ENCODE data around the gene LPP. TPM values are rescaled to one million over a fixed set of nuclear protein-coding genes. Genes with fewer than 3 reads are reported as not detected.

Gene LPP
- total and polyA plus RNA-seq, 8 donors = 8.0 to 885 (median 305) TPM

DNA sequence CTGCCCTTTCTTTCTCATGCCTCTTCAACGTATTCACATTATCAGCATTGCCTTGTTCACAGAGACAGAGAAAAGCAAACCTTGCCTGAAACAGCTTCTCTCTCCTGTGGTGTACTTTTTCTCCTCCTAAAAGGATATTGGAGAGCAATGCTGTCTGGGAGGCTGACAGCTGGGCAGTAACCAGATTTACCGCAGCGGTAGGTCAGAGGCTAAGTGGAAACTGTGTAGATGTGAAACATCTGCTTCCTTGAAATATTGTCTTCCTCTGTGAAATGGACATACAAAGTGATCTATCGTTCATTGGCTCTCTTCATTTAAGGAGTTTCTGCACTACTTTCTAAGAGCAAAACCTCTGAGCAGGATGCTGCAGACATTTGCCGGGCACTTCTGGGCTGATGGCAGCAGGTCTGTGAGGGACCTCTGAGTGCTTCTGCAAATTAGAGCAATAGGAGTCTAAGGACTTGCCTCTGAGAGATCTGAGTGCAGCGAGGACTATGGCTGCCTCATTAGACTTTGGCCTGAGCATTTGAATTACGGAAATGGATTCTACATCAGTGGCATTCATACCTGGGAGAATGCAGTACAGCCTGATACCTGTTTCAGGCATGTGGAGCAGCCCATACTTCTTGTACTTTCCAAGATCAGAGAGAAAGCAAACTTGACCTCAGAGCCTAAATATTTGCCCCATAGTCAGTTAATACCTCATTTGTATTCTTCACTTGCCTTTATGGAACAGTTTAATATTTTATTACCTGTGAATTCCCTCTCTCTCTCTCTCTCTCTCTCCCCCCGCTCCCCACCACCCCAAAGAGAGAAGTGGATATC is 757.3 kb downstream of the LPP start:
- no peaks in the 10 kb centered on the region for H3K36me3 ChIP-seq
- no peaks in the 10 kb centered on the region for H3K27me3 ChIP-seq
- H3K27ac ChIP-seq = no peak overlapping the region
- no peaks in the 10 kb centered on the region for H3K9me3 ChIP-seq
- peak in 1 of 2 donors; percentile 52 for DNase-seq
- peaks cover 0 to under 1% (median 0%) of the 10 kb centered on the region in 4 donors for H3K4me1 ChIP-seq
- no peak overlapping the region for H3K4me3 ChIP-seq
- WGBS, 5 donors = 77 to 88% (median 81%) methylated on average over 8 of the region's 8 CpGs
- intact Hi-C loops (cut with DNase I; ENCODE audit: low total_unique reads) = no loop called here
- TF ChIP-seq POLR2AphosphoS5 (IDR thresholded peaks at IDR 0.05) (no peak), CTCF (IDR thresholded peaks at IDR 0.05) (no peak), EP300 (IDR thresholded peaks at IDR 0.05) (no peak), POLR2A (IDR thresholded peaks at IDR 0.05) (no peak)

GRCh38 chr3:188913084-188913483 is 759.1 kb downstream of the LPP start:
- intact Hi-C loops (cut with DNase I; ENCODE audit: low total_unique reads) = no loop called here
- no peak for TF ChIP-seq CTCF (IDR thresholded peaks at IDR 0.05)
- H3K27ac ChIP-seq = no peak overlapping the region

GRCh38 chr3:188914552-188914951 is 760.6 kb downstream of the LPP start:
- Histone ChIP-seq H3K4me1 (peaks cover 0 to 11% (median 0%) of the 10 kb centered on the region in 4 donors), H3K4me3 (no peak overlapping the region), H3K27ac (no peak overlapping the region), H3K27me3 (no peaks in the 10 kb centered on the region), H3K9me3 (no peaks in the 10 kb centered on the region), H3K36me3 (no peaks in the 10 kb centered on the region)
- no peak for TF ChIP-seq CTCF (IDR thresholded peaks at IDR 0.05)
- no peak for TF ChIP-seq POLR2AphosphoS5 (IDR thresholded peaks at IDR 0.05)
- TF ChIP-seq EP300 (IDR thresholded peaks at IDR 0.05) = no peak
- TF ChIP-seq POLR2A (IDR thresholded peaks at IDR 0.05) = no peak
- peak in 1 of 2 donors; percentile 26 for DNase-seq
- intact Hi-C loops (cut with DNase I; ENCODE audit: low total_unique reads) = no loop called here
- WGBS, 5 donors = 51 to 63% (median 57%) methylated on average over 2 of the region's 2 CpGs

More at GRCh38 chr3:188913084-188913483, 759.1 kb downstream of the LPP start:
- H3K27me3 ChIP-seq = no peaks in the 10 kb centered on the region
- peaks cover 0 to 11% (median 0%) of the 10 kb centered on the region in 4 donors for H3K4me1 ChIP-seq
- 90 to 98% (median 96%) methylated on average over 2 of the region's 2 CpGs for WGBS, 5 donors
- H3K4me3 ChIP-seq = no peak overlapping the region
- no peak for DNase-seq
- H3K36me3 ChIP-seq = no peaks in the 10 kb centered on the region
- no peaks in the 10 kb centered on the region for H3K9me3 ChIP-seq

DNA sequence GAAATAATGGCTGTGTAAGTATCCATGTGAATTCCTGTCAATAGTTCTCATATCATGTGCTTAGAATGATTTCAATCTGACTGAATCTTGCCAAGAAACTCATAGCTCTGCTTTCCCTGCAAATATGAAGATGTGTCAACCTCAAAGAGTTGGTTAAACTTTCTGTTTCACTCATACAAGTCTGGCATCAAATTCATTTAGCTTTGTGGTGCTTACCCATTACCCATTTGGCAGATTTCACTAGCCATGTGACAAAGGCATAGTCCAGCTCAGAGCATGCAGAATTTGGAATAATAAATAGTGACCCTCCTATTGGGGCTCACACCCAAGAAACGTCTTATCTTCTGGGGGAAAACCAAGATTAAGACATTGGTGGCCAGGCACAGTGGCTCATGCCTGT is 761.2 kb downstream of the LPP start:
- WGBS, 5 donors = 18 to 43% (median 40%) methylated on average over 1 of the region's 1 CpG
- no peak overlapping the region for H3K4me3 ChIP-seq

More for the DNA sequence above, 761.2 kb downstream of the LPP start:
- Histone ChIP-seq H3K27me3 (no peaks in the 10 kb centered on the region), H3K36me3 (no peaks in the 10 kb centered on the region), H3K4me1 (peaks cover 0 to 11% (median 0%) of the 10 kb centered on the region in 4 donors), H3K9me3 (no peaks in the 10 kb centered on the region), H3K27ac (no peak overlapping the region)
- no peak for DNase-seq
- TF ChIP-seq POLR2AphosphoS5 (IDR thresholded peaks at IDR 0.05) = no peak
- no peak for TF ChIP-seq CTCF (IDR thresholded peaks at IDR 0.05)
- no peak for TF ChIP-seq POLR2A (IDR thresholded peaks at IDR 0.05)
- TF ChIP-seq EP300 (IDR thresholded peaks at IDR 0.05) = no peak
- intact Hi-C loops (cut with DNase I; ENCODE audit: low total_unique reads) = no loop called here

Data from stomach (tissue), 9 donors.